Activated B cell treated with CpG ODN at 0.5 μM for 24 hours (primary cell): ENCODE results near the gene TAF1A. TPM values are rescaled to one million over a fixed set of nuclear protein-coding genes. Genes with fewer than 3 reads are reported as not detected.

Experiments used
- ATAC-seq: fragments of 200-7000 bp; cut with Tn5 transposase; one replicate; pipeline ENCODE4 v1.10.0; 2021; ENCODE audit warnings: low read depth, mild to moderate bottlenecking, moderate library complexity
- CTCF ChIA-PET: fragments of 350-600 bp; sonication (Branson Sonifier 250); formaldehyde crosslinking; loops from one replicate; lab custom pipeline; 2021; ENCODE audit warnings: antibody characterized with exemption; lab: Charles Lee
- POLR2A ChIA-PET: fragments of 350-600 bp; sonication (Branson Sonifier 250); formaldehyde crosslinking; loops from one replicate; lab custom pipeline; 2021; ENCODE audit warnings: antibody characterized with exemption; lab: Charles Lee
- DNase-seq: peaks from one replicate; pipeline ENCODE4 v3.0.0; 2022
- H3K27ac Mint-ChIP-seq: one replicate; pipeline ENCODE4 v1.8.0; 2020; ENCODE audit warnings: mixed read lengths
- H3K27me3 Mint-ChIP-seq: one replicate; pipeline ENCODE4 v1.8.0; 2021; ENCODE audit warnings: mixed read lengths
- H3K36me3 Mint-ChIP-seq: one replicate; pipeline ENCODE4 v1.8.0; 2021; ENCODE audit warnings: low read depth, mixed read lengths
- H3K4me1 Mint-ChIP-seq: one replicate; pipeline ENCODE4 v1.8.0; 2021; ENCODE audit warnings: mixed read lengths
- H3K4me3 Mint-ChIP-seq: one replicate; pipeline ENCODE4 v1.8.0; 2020; ENCODE audit warnings: mild to moderate bottlenecking, mixed read lengths
- H3K9me3 Mint-ChIP-seq: one replicate; pipeline ENCODE4 v1.8.0; 2020; ENCODE audit warnings: mixed read lengths
- intact Hi-C: fragments of 100-400 bp; cut with micrococcal nuclease; formaldehyde crosslinking; loops from one replicate; pipeline ENCODE4 v1.15.1; 2024
- total RNA-seq: library from RNA; stranded (reverse); gene quantifications from 2 replicates; pipeline ENCODE4 v1.2.3, GENCODE V29; 2022
- TF ChIP-seq, protein P1 (sequence below): fragments of 200-600 bp; IDR thresholded peaks from one replicate; pipeline ENCODE4 v1.8.0; 2022; ENCODE audit warnings: antibody characterized with exemption, mild to moderate bottlenecking

TAF1A gene
- total RNA-seq, 1 donor from 2014 or later = 19.1 TPM

- Mint-ChIP-seq H3K27ac (no peak overlapping the region), H3K4me3 (no peak overlapping the region), H3K27me3 (peaks cover 1% of the 10 kb centered on the region), H3K36me3 (peaks cover 36% of the 10 kb centered on the region), H3K9me3 (no peaks in the 10 kb centered on the region), H3K4me1 (peaks cover 28% of the 10 kb centered on the region)
- CTCF ChIA-PET = interaction anchor here (4.4 kb wide), 1 partner anchor 14 kb away, joined by 15 read pairs; no protein-coding TSS in a partner anchor
- DNase-seq (no peak), ATAC-seq (no peak)
- POLR2A ChIA-PET = interaction anchor here (0.6 to 1.0 kb wide), 2 partner anchors 24 to 1566 kb away, joined by 4 to 6 read pairs; no protein-coding TSS in a partner anchor
- intact Hi-C loops = loop anchor here (1.0 kb wide), 1 partner anchor 14 kb away; no protein-coding TSS in a partner anchor
- TF ChIP-seq, protein P1, sequence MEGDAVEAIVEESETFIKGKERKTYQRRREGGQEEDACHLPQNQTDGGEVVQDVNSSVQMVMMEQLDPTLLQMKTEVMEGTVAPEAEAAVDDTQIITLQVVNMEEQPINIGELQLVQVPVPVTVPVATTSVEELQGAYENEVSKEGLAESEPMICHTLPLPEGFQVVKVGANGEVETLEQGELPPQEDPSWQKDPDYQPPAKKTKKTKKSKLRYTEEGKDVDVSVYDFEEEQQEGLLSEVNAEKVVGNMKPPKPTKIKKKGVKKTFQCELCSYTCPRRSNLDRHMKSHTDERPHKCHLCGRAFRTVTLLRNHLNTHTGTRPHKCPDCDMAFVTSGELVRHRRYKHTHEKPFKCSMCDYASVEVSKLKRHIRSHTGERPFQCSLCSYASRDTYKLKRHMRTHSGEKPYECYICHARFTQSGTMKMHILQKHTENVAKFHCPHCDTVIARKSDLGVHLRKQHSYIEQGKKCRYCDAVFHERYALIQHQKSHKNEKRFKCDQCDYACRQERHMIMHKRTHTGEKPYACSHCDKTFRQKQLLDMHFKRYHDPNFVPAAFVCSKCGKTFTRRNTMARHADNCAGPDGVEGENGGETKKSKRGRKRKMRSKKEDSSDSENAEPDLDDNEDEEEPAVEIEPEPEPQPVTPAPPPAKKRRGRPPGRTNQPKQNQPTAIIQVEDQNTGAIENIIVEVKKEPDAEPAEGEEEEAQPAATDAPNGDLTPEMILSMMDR = no peak
Observed at GRCh38 chr1:222620566-222620965, 30.8 kb upstream of the TAF1A start.

- H3K27me3 Mint-ChIP-seq = peaks cover 11% of the 10 kb centered on the region
- TF ChIP-seq, protein P1 = no peak
- no peak for ATAC-seq
- CTCF ChIA-PET = interaction anchor here (4.4 kb wide), 1 partner anchor 15 kb away, joined by 15 read pairs; no protein-coding TSS in a partner anchor
- peak overlapping the region; percentile 85 for H3K4me3 Mint-ChIP-seq
- peaks cover 29% of the 10 kb centered on the region for H3K36me3 Mint-ChIP-seq
- intact Hi-C loops = loop anchor here (1.0 kb wide), 1 partner anchor 154 kb away; no protein-coding TSS in a partner anchor
- no peak for DNase-seq
- POLR2A ChIA-PET = interaction anchor here (0.6 to 2.7 kb wide), 7 partner anchors 15 to 94 kb away, joined by 4 to 14 read pairs (median 9); partner anchors contain the start of genes BROX and TAF1A
- H3K9me3 Mint-ChIP-seq = no peaks in the 10 kb centered on the region
- H3K4me1 Mint-ChIP-seq = peaks cover 28% of the 10 kb centered on the region
- peak overlapping the region; percentile 20 for H3K27ac Mint-ChIP-seq
Observed at GRCh38 chr1:222618880-222619596, 29.3 kb upstream of the TAF1A start.

DNA sequence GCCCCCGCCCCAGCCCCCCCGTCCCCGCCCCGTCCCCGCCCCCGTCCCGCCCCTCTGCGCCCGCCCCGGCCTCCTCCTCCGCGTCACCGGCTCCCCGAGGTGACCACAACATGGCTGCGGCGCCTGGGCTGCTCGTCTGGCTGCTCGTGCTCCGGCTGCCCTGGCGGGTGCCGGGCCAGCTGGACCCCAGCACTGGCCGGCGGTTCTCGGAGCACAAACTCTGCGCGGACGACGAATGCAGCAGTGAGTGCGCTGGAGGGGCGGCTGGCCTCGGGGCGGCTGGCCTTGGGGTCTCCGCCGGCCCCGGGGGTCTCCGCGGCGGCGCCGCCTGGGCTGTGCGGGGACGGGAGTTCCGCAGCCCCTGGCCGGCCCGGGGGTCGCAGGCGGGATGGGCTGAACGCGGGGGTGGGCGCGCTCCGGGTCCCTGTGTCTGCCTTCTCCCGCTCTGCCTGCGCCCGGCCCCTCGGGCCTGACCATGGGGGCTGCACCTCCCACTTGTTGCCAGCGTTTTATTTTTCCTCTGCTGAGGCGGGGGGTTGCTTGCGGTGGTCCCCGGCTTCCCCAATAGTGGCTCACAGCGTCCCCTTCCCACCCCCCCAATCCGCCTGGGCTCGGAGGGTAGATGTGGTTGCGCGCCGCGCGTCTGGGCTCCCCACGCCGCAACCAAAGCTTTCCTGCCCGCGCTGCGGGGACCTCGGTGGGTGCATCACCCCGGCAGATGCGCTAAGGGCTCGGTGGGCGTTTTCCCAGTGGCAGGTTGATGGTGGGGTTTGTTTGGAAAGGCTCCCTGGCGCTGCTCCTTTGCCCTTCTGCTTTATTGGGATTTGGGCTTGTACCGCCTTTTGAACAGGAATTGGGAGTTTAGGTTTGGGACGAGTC lies 28.5 kb upstream of the TAF1A start, which contains the start of gene MIA3:
MIA3 (plus strand) TSS at position 97 of the 879 bp plus-strand sequence; CDS start at position 111, 14 bp downstream.
- TF ChIP-seq, protein P1 = no peak
- POLR2A ChIA-PET = interaction anchor here (0.6 to 2.7 kb wide), 6 partner anchors 16 to 95 kb away, joined by 4 to 14 read pairs (median 10); partner anchors contain the start of genes BROX and TAF1A
- Mint-ChIP-seq H3K27ac (peak within 1 kb of the TSS; percentile 91), H3K27me3 (peaks cover 16% of the 10 kb centered on the region), H3K36me3 (peaks cover 22% of the 10 kb centered on the region), H3K9me3 (no peaks in the 10 kb centered on the region), H3K4me1 (peaks cover 28% of the 10 kb centered on the region), H3K4me3 (peak within 1 kb of the TSS; percentile 93)
- ATAC-seq (peak; percentile 56), DNase-seq (peak; percentile 63)
- intact Hi-C loops = loop anchor here (1.0 kb wide), 1 partner anchor 153 kb away; no protein-coding TSS in a partner anchor
- CTCF ChIA-PET = interaction anchor here (4.4 kb wide), 1 partner anchor 16 kb away, joined by 15 read pairs; no protein-coding TSS in a partner anchor

DNA sequence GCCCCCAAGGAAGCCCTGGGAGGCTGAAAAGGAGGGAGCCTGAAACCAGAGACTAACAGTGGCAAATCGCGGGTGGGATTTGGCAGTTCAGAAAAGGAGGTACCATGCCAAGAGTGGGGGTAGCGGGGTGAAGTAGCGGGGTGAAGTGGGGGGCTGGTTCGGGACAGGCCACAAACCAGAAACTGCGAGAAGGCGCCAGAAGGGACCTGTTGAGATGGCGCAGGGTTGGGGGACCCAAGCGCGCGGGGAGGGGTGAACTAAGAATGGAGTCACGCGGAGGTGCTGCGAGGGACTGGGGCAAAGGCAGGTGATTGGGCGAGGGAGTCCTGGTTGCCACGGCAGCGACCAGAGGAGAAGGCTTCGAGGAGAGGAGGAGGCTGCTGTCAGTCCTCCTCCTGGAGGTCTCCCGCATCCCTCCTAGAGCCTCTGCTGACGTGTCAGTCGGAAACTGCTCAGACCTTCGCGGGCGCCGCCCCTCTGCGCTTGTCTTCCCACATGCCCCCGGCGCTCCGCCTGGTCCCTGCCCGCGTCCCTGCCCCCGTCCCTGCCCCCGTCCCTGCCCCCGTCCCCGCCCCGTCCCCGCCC lies 27.7 kb upstream of the TAF1A start:
- peak overlapping the region; percentile 91 for H3K27ac Mint-ChIP-seq
- H3K4me1 Mint-ChIP-seq = peaks cover 28% of the 10 kb centered on the region
- peak; percentile 92 for ATAC-seq
- POLR2A ChIA-PET = interaction anchor here (1.6 to 2.7 kb wide), 2 partner anchors 26 to 28 kb away, joined by 7 to 13 read pairs; partner anchors contain the start of gene TAF1A
- TF ChIP-seq, protein P1 = no peak
- peaks cover 20% of the 10 kb centered on the region for H3K27me3 Mint-ChIP-seq
- peak overlapping the region; percentile 93 for H3K4me3 Mint-ChIP-seq
- H3K9me3 Mint-ChIP-seq = no peaks in the 10 kb centered on the region
- peaks cover 14% of the 10 kb centered on the region for H3K36me3 Mint-ChIP-seq
- intact Hi-C loops = loop anchor here (1.0 kb wide), 3 partner anchors 27 to 96 kb away; partner anchors contain the start of gene TAF1A
- CTCF ChIA-PET = no interaction called here
- peak; percentile 80 for DNase-seq
